Activated CD4-positive, alpha-beta T cell treated with anti-CD3 and anti-CD28 coated beads for 36 hours (primary cell): Measurements from ENCODE around the gene TTC31. TPM values are rescaled to one million over a fixed set of nuclear protein-coding genes. Genes with fewer than 3 reads are reported as not detected.

Experiments
- ATAC-seq: fragments of 200-7000 bp; cut with Tn5 transposase; one replicate; pipeline ENCODE4 v1.10.0; 2021; ENCODE audit warnings: mild to moderate bottlenecking, moderate library complexity
- CTCF ChIA-PET: fragments of 350-600 bp; sonication (Branson Sonifier 250); formaldehyde crosslinking; loops from one replicate; lab custom pipeline; 2021; ENCODE audit warnings: antibody characterized with exemption; lab: Charles Lee
- POLR2A ChIA-PET: fragments of 350-600 bp; sonication (Branson Sonifier 250); formaldehyde crosslinking; loops from one replicate; lab custom pipeline; 2021; ENCODE audit warnings: antibody characterized with exemption, inconsistent platforms; lab: Charles Lee
- DNase-seq: peaks from one replicate; pipeline ENCODE4 v3.0.0-alpha.2; 2020
- H3K27ac Mint-ChIP-seq: one replicate; pipeline ENCODE4 v1.8.0; 2021; ENCODE audit warnings: mixed read lengths
- H3K27me3 Mint-ChIP-seq: one replicate; pipeline ENCODE4 v1.8.0; 2021; ENCODE audit warnings: mixed read lengths
- H3K36me3 Mint-ChIP-seq: one replicate; pipeline ENCODE4 v1.8.0; 2021; ENCODE audit warnings: low read depth, mixed read lengths
- H3K4me1 Mint-ChIP-seq: one replicate; pipeline ENCODE4 v1.8.0; 2021; ENCODE audit warnings: mixed read lengths
- H3K4me3 Mint-ChIP-seq: one replicate; pipeline ENCODE4 v1.8.0; 2021; ENCODE audit warnings: mild to moderate bottlenecking, moderate library complexity, mixed read lengths
- H3K9me3 Mint-ChIP-seq: one replicate; pipeline ENCODE4 v1.8.0; 2021; ENCODE audit warnings: low read depth, mixed read lengths
- intact Hi-C, 2 experiments: fragments of 100-400 bp; cut with DNase I in 1 of 2; cut with micrococcal nuclease in 1 of 2; formaldehyde crosslinking; loops; one replicate each; pipeline versions ENCODE4 v1.14.2 to v1.15.1; 2022 to 2024; cut with DNase I, micrococcal nuclease
- total RNA-seq, 2 experiments: library from RNA; stranded (reverse); gene quantifications; one replicate each; pipeline ENCODE4 v1.2.3, GENCODE V29; 2021

Gene TTC31
- total RNA-seq, result 10 to 100 TPM; 24.0 to 24.6 TPM

GRCh38 chr2:74482801-74483674 is at the start of gene TTC31, which contains the start of gene CCDC142:
Gene TTC31 (plus strand): TSS chr2:74483081. CDS start chr2:74483096, 15 bp downstream.
Gene CCDC142 (minus strand): TSS chr2:74482998. CDS start chr2:74482837, 161 bp downstream.
- Mint-ChIP-seq H3K9me3 (no peaks in the 10 kb centered on the region), H3K36me3 (peaks cover 17% of the 10 kb centered on the region), H3K27me3 (no peaks in the 10 kb centered on the region), H3K27ac (peak within 1 kb of the TSS; percentile 99), H3K4me1 (peaks cover 31% of the 10 kb centered on the region), H3K4me3 (peak within 1 kb of the TSS; percentile 90)
- DNase-seq, result peak; percentile 96
- peak; percentile 95 for ATAC-seq
- POLR2A ChIA-PET, result interaction anchor here (0.5 to 3.2 kb wide), 5 partner anchors 10 to 169 kb away, joined by 3 to 18 read pairs (median 6); partner anchors contain the start of genes AUP1, HTRA2, INO80B and MRPL53
- CTCF ChIA-PET, result interaction anchor here (0.5 to 5.2 kb wide), 18 partner anchors 10 to 141 kb away, joined by 3 to 62 read pairs (median 4); partner anchors contain the start of genes AUP1, DQX1, HTRA2 and INO80B
- intact Hi-C loops, result loop anchor here (1.0 to 2.0 kb wide), 15 partner anchors 11 to 1098 kb away; partner anchors contain the start of genes AUP1 (in 2 of the 2), C2orf81 (in 2 of the 2), DOK1 (in 2 of the 2) and HTRA2 (in 2 of the 2)

- CTCF ChIA-PET, result no interaction called here
These were observed 46.6 kb upstream of the TTC31 start for GRCh38 chr2:74436111-74436805.

GRCh38 chr2:74436848-74437695 is 45.8 kb upstream of the TTC31 start:
- Mint-ChIP-seq H3K9me3 (no peaks in the 10 kb centered on the region), H3K4me3 (no peak overlapping the region), H3K27me3 (peaks cover 16% of the 10 kb centered on the region), H3K27ac (no peak overlapping the region), H3K36me3 (no peaks in the 10 kb centered on the region), H3K4me1 (peaks cover 8% of the 10 kb centered on the region)
- DNase-seq (no peak), ATAC-seq (no peak)
- ChIA-PET CTCF (interaction anchor here (0.6 kb wide), 1 partner anchor 37 kb away, joined by 3 read pairs; no protein-coding TSS in a partner anchor), POLR2A (no interaction called here)
- intact Hi-C loops, result no loop called here

More at GRCh38 chr2:74436111-74436805, 46.6 kb upstream of the TTC31 start:
- Mint-ChIP-seq H3K4me3 (no peak overlapping the region), H3K9me3 (no peaks in the 10 kb centered on the region), H3K27ac (no peak overlapping the region), H3K4me1 (peaks cover 8% of the 10 kb centered on the region), H3K36me3 (no peaks in the 10 kb centered on the region), H3K27me3 (peaks cover 16% of the 10 kb centered on the region)
- ATAC-seq (no peak), DNase-seq (no peak)
- POLR2A ChIA-PET, result no interaction called here
- intact Hi-C loops, result no loop called here

- DNase-seq (no peak), ATAC-seq (no peak)
- H3K27me3 Mint-ChIP-seq, result peaks cover 23% of the 10 kb centered on the region
- POLR2A ChIA-PET, result interaction anchor here (1.2 kb wide), 1 partner anchor 16 kb away, joined by 3 read pairs; no protein-coding TSS in a partner anchor
- intact Hi-C loops, result no loop called here
- H3K36me3 Mint-ChIP-seq, result no peaks in the 10 kb centered on the region
- H3K4me3 Mint-ChIP-seq, result no peak overlapping the region
- H3K27ac Mint-ChIP-seq, result no peak overlapping the region
- peaks cover 10% of the 10 kb centered on the region for H3K4me1 Mint-ChIP-seq
- H3K9me3 Mint-ChIP-seq, result no peaks in the 10 kb centered on the region
- CTCF ChIA-PET, result interaction anchor here (0.7 kb wide), 1 partner anchor 11 kb away, joined by 5 read pairs; no protein-coding TSS in a partner anchor
These were observed 44.6 kb upstream of the TTC31 start for GRCh38 chr2:74438248-74438647.

GRCh38 chr2:74439373-74439772 is 43.5 kb upstream of the TTC31 start:
- Mint-ChIP-seq H3K36me3 (no peaks in the 10 kb centered on the region), H3K27me3 (peaks cover 26% of the 10 kb centered on the region), H3K27ac (no peak overlapping the region), H3K4me3 (no peak overlapping the region), H3K4me1 (peaks cover 10% of the 10 kb centered on the region), H3K9me3 (no peaks in the 10 kb centered on the region)
- intact Hi-C loops, result no loop called here
- ChIA-PET POLR2A (interaction anchor here (1.2 kb wide), 1 partner anchor 15 kb away, joined by 3 read pairs; no protein-coding TSS in a partner anchor), CTCF (interaction anchor here (1.2 to 1.8 kb wide), 4 partner anchors 15 to 189 kb away, joined by 4 to 8 read pairs (median 6); partner anchors contain the start of gene INO80B)
- DNase-seq (no peak), ATAC-seq (no peak)

- Mint-ChIP-seq H3K9me3 (no peaks in the 10 kb centered on the region), H3K27me3 (peaks cover 31% of the 10 kb centered on the region), H3K36me3 (no peaks in the 10 kb centered on the region), H3K4me1 (peaks cover 10% of the 10 kb centered on the region), H3K27ac (no peak overlapping the region), H3K4me3 (peak overlapping the region; percentile 26)
- POLR2A ChIA-PET, result interaction anchor here (0.6 to 1.2 kb wide), 2 partner anchors 14 to 15 kb away, joined by 3 to 5 read pairs; no protein-coding TSS in a partner anchor
- DNase-seq, result no peak
- no peak for ATAC-seq
- intact Hi-C loops, result loop anchor here in 1 of 2 experiments (1.0 kb wide), 1 partner anchor 19 kb away; the partner anchor contains the start of genes C2orf81 and WDR54
- CTCF ChIA-PET, result interaction anchor here (0.7 to 1.8 kb wide), 10 partner anchors 9 to 190 kb away, joined by 3 to 8 read pairs (median 4); partner anchors contain the start of genes INO80B and PCGF1
These were observed 43.0 kb upstream of the TTC31 start for GRCh38 chr2:74439803-74440377.

GRCh38 chr2:74440378-74441169 is 42.3 kb upstream of the TTC31 start:
- Mint-ChIP-seq H3K9me3 (no peaks in the 10 kb centered on the region), H3K4me3 (no peak overlapping the region), H3K27ac (no peak overlapping the region), H3K36me3 (no peaks in the 10 kb centered on the region), H3K4me1 (peaks cover 10% of the 10 kb centered on the region), H3K27me3 (peaks cover 31% of the 10 kb centered on the region)
- ChIA-PET POLR2A (interaction anchor here (0.6 kb wide), 1 partner anchor 13 kb away, joined by 5 read pairs; no protein-coding TSS in a partner anchor), CTCF (interaction anchor here (0.7 to 1.8 kb wide), 11 partner anchors 9 to 191 kb away, joined by 3 to 8 read pairs (median 5); partner anchors contain the start of genes INO80B and PCGF1)
- peak; percentile 77 for DNase-seq
- intact Hi-C loops, result loop anchor here in 1 of 2 experiments (1.0 kb wide), 2 partner anchors 14 to 19 kb away; partner anchors contain the start of genes C2orf81 and WDR54
- ATAC-seq, result peak; percentile 94

- intact Hi-C loops, result loop anchor here in 1 of 2 experiments (1.0 kb wide), 1 partner anchor 13 kb away; no protein-coding TSS in a partner anchor
- H3K27me3 Mint-ChIP-seq, result peaks cover 31% of the 10 kb centered on the region
- CTCF ChIA-PET, result interaction anchor here (0.6 to 1.8 kb wide), 7 partner anchors 10 to 256 kb away, joined by 3 to 8 read pairs (median 5); partner anchors contain the start of gene INO80B
- H3K9me3 Mint-ChIP-seq, result no peaks in the 10 kb centered on the region
- ATAC-seq (peak; percentile 57), DNase-seq (no peak)
- POLR2A ChIA-PET, result no interaction called here
- peak overlapping the region; percentile 10 for H3K4me3 Mint-ChIP-seq
- H3K36me3 Mint-ChIP-seq, result no peaks in the 10 kb centered on the region
- H3K4me1 Mint-ChIP-seq, result peaks cover 10% of the 10 kb centered on the region
- H3K27ac Mint-ChIP-seq, result no peak overlapping the region
These were observed 41.7 kb upstream of the TTC31 start for GRCh38 chr2:74441170-74441689.
